Liver (tissue), 9 donors: ENCODE results near the gene AOAH. TPM values are rescaled to one million over a fixed set of nuclear protein-coding genes. Genes with fewer than 3 reads are reported as not detected.

Experiments used
- DNase-seq: peaks from one replicate; pipeline ENCODE4 v3.0.0-alpha.2; 2017; ENCODE audit warnings: low spot score
- H3K27ac ChIP-seq, 2 donors: one replicate each; pipeline ENCODE4 v1.7.0; 2013; ENCODE audit warnings: inconsistent platforms in 2 of 2, low read length in 2 of 2, control low read depth in 1 of 2, low read depth in 1 of 2, mild to moderate bottlenecking in 1 of 2
- H3K27me3 ChIP-seq, 4 donors: one replicate each; pipeline versions ENCODE4 v1.6.1 to v1.7.0; 2013; ENCODE audit warnings: low read length in 3 of 4, inconsistent platforms in 1 of 4, mild to moderate bottlenecking in 1 of 4, moderate library complexity in 1 of 4; ENCODE audit not compliant: control insufficient read depth in 4 of 4, insufficient read depth in 4 of 4
- H3K36me3 ChIP-seq, 4 donors: one replicate each; pipeline versions ENCODE4 v1.6.1 to v1.7.0; 2013; ENCODE audit warnings: low read length in 3 of 4, mild to moderate bottlenecking in 3 of 4, low read depth in 1 of 4, moderate library complexity in 1 of 4; ENCODE audit not compliant: control insufficient read depth in 4 of 4, insufficient read depth in 3 of 4
- H3K4me1 ChIP-seq, 4 donors: one replicate each; pipeline versions ENCODE4 v1.6.1 to v1.7.0; 2013; ENCODE audit warnings: low read length in 3 of 4, mild to moderate bottlenecking in 3 of 4, moderate library complexity in 1 of 4; ENCODE audit not compliant: control insufficient read depth in 4 of 4, insufficient read depth in 4 of 4
- H3K4me3 ChIP-seq, 3 donors: one replicate each; pipeline versions ENCODE4 v1.6.1 to v1.7.0; 2013; ENCODE audit warnings: low read length in 3 of 3, control low read depth in 1 of 3, low read depth in 1 of 3, mild to moderate bottlenecking in 1 of 3
- H3K9ac ChIP-seq, 2 donors: one replicate each; pipeline ENCODE4 v1.7.0; 2013; ENCODE audit warnings: low read length in 2 of 2, mild to moderate bottlenecking in 2 of 2, moderate library complexity in 2 of 2, control low read depth in 1 of 2, low read depth in 1 of 2
- H3K9me3 ChIP-seq, 4 donors: one replicate each; pipeline versions ENCODE4 v1.6.1 to v1.7.0; 2013; ENCODE audit warnings: low read length in 3 of 4; ENCODE audit not compliant: control insufficient read depth in 4 of 4
- ATF3 ChIP-seq: IDR thresholded peaks from 2 replicates; pipeline ENCODE4 v1.6.1; 2016; ENCODE audit warnings: antibody characterized with exemption
- CTCF ChIP-seq: fragments of 150-350 bp; IDR thresholded peaks from 2 replicates; pipeline ENCODE4 v1.5.1; 2017; ENCODE audit warnings: improper control_type of control experiment, low read depth, low read length; ENCODE audit not compliant: missing input control
- EGR1 ChIP-seq, 2 donors: IDR thresholded peaks; 2 replicates each; pipeline ENCODE4 v1.6.1; 2016 to 2018; ENCODE audit warnings: antibody characterized with exemption in 2 of 2, low read depth in 2 of 2
- GABPA ChIP-seq, 2 donors: IDR thresholded peaks in 1 of 2; conservative IDR thresholded peaks in 1 of 2; 2 replicates each; pipeline ENCODE4 v1.6.1; 2016; ENCODE audit warnings: antibody characterized with exemption in 2 of 2, mild to moderate bottlenecking in 1 of 2, moderate library complexity in 1 of 2
- HNF4A ChIP-seq, 2 donors: conservative IDR thresholded peaks; 2 replicates each; pipeline ENCODE4 v1.6.1; 2016; ENCODE audit warnings: antibody characterized with exemption in 2 of 2, mild to moderate bottlenecking in 2 of 2
- HNF4G ChIP-seq: IDR thresholded peaks from 2 replicates; pipeline ENCODE4 v1.6.1; 2016; ENCODE audit warnings: antibody characterized with exemption
- MAX ChIP-seq: IDR thresholded peaks from 2 replicates; pipeline ENCODE4 v1.6.1; 2016; ENCODE audit warnings: antibody characterized with exemption
- NR2F2 ChIP-seq: IDR thresholded peaks from 2 replicates; pipeline ENCODE4 v1.6.1; 2016; ENCODE audit warnings: antibody characterized with exemption
- RAD21 ChIP-seq, 2 donors: IDR thresholded peaks; 2 replicates each; pipeline ENCODE4 v1.6.1; 2016; ENCODE audit warnings: antibody characterized with exemption in 2 of 2, mild to moderate bottlenecking in 2 of 2
- REST ChIP-seq: IDR thresholded peaks from 2 replicates; pipeline ENCODE4 v1.6.1; 2016; ENCODE audit warnings: antibody characterized with exemption, mild to moderate bottlenecking
- RXRA ChIP-seq, 2 donors: IDR thresholded peaks; 2 replicates each; pipeline ENCODE4 v1.6.1; 2017 to 2018; ENCODE audit warnings: antibody characterized with exemption in 2 of 2, mild to moderate bottlenecking in 1 of 2
- SP1 ChIP-seq: IDR thresholded peaks from 2 replicates; pipeline ENCODE4 v1.6.1; 2018; ENCODE audit warnings: antibody characterized with exemption, mild to moderate bottlenecking
- TAF1 ChIP-seq: conservative IDR thresholded peaks from 2 replicates; pipeline ENCODE4 v1.6.1; 2016; ENCODE audit warnings: antibody characterized with exemption, mild to moderate bottlenecking
- YY1 ChIP-seq: IDR thresholded peaks from 2 replicates; pipeline ENCODE4 v1.6.1; 2016; ENCODE audit warnings: antibody characterized with exemption, mild to moderate bottlenecking
- ZBTB33 ChIP-seq: IDR thresholded peaks from 2 replicates; pipeline ENCODE4 v1.6.1; 2016; ENCODE audit warnings: antibody characterized with exemption
- WGBS: extraction: QIAGEN DNeasy Blood & Tissue Kit; methylation state at CpG from one replicate; pipeline ENCODE4 v1.1.7; 2013; 5-methylcytosine and 5-hydroxymethylcytosine counted together
- polyA plus RNA-seq, 2 donors: library from polyadenylated mRNA; stranded (reverse) in 1 of 2; unstranded in 1 of 2; fragments of 200-250 nt in 1 of 2; fragments of >200 nt in 1 of 2; fragmentation: Nextera tagmentation in 1 of 2; extraction: Ambion mirVana in 1 of 2; gene quantifications; one replicate each; pipeline versions ENCODE4 v1.2.1 to v1.2.3, GENCODE V29; 2013 to 2015
- total RNA-seq, 2 donors: library from RNA; depleted of rRNA; stranded (reverse); fragments of >200 nt; gene quantifications; one replicate each; pipeline ENCODE4 v1.2.3, GENCODE V29; 2014
- donor health status: healthy.
- donor health status: healthy.
- donor health status: healthy.
- donor health status: healthy.
- donor health status: healthy.

AOAH gene
- total and polyA plus RNA-seq, 4 donors = 2.4 to 26.7 (median 5.8) TPM

GRCh38 chr7:36764929-36765328 is 40.6 kb upstream of the AOAH start:
- Histone ChIP-seq H3K4me1 (peaks cover 5 to 17% (median 9%) of the 10 kb centered on the region in 4 donors), H3K27ac (no peak overlapping the region), H3K36me3 (no peaks in the 10 kb centered on the region), H3K4me3 (no peak overlapping the region), H3K9ac (no peak overlapping the region), H3K9me3 (no peaks in the 10 kb centered on the region), H3K27me3 (no peaks in the 10 kb centered on the region)
- TF ChIP-seq TAF1 (no peak), ZBTB33 (no peak), CTCF (no peak), EGR1 (IDR thresholded peaks at IDR 0.05; ENCODE audit: low read depth in 2 of 2) (no peak), MAX (no peak), RAD21 (IDR thresholded peaks at IDR 0.05) (no peak), SP1 (no peak), YY1 (no peak)
- no peak for DNase-seq
- WGBS = 86% methylated on average over 5 of the region's 5 CpGs

GRCh38 chr7:36763132-36763816 is 39.0 kb upstream of the AOAH start:
- Histone ChIP-seq H3K9me3 (no peaks in the 10 kb centered on the region), H3K4me1 (peaks cover 5 to 17% (median 9%) of the 10 kb centered on the region in 4 donors), H3K27ac (no peak overlapping the region), H3K4me3 (no peak overlapping the region), H3K36me3 (no peaks in the 10 kb centered on the region), H3K9ac (no peak overlapping the region), H3K27me3 (no peaks in the 10 kb centered on the region)
- DNase-seq = no peak
- 92% methylated on average over 10 of the region's 10 CpGs for WGBS
- TF ChIP-seq TAF1 = no peak
- TF ChIP-seq RXRA (IDR thresholded peaks at IDR 0.05) = no peak
- TF ChIP-seq GABPA (IDR thresholded peaks at IDR 0.05 in 1 of 2, conservative IDR thresholded peaks at IDR 0.05 in 1 of 2) = no peak
- TF ChIP-seq HNF4A (conservative IDR thresholded peaks at IDR 0.05) = no peak
- TF ChIP-seq ATF3 = no peak
- no peak for TF ChIP-seq NR2F2
- no peak for TF ChIP-seq MAX
- TF ChIP-seq HNF4G = no peak
- TF ChIP-seq REST = no peak
- no peak for TF ChIP-seq RAD21 (IDR thresholded peaks at IDR 0.05)
- no peak for TF ChIP-seq CTCF
- TF ChIP-seq SP1 = no peak
